ENCODE data around the gene CRYAA.
"Not testable (repeated sequence)": the region's sequence is repeated elsewhere in the genome, so short reads cannot be mapped to it uniquely, and the experiment has no call there.

CRYAA gene

GRCh38 chr21:43168708-43169107, at the start of gene CRYAA:
TSS of gene CRYAA (plus strand) at chr21:43169008. CDS start at chr21:43169100, 92 bp downstream.
- not testable (repeated sequence) for DNase-seq (ENCODE audit: extremely low read depth in 1 of 2, low read depth in 1 of 2)

GRCh38 chr21:43130094-43130493, 38.7 kb upstream of the CRYAA start:
- DNase-seq (ENCODE audit: extremely low read depth in 1 of 2, low read depth in 1 of 2): not testable (repeated sequence)

GRCh38 chr21:43134520-43134919, 34.3 kb upstream of the CRYAA start:
- DNase-seq (ENCODE audit: extremely low read depth in 1 of 2, low read depth in 1 of 2): not testable (repeated sequence)

- not testable (repeated sequence) for DNase-seq (ENCODE audit: extremely low read depth in 1 of 2, low read depth in 1 of 2)
Measured at GRCh38 chr21:43138944-43139343, 29.9 kb upstream of the CRYAA start.

- not testable (repeated sequence) for DNase-seq (ENCODE audit: extremely low read depth in 1 of 2, low read depth in 1 of 2)
Measured at GRCh38 chr21:43141407-43141806, 27.4 kb upstream of the CRYAA start.

GRCh38 chr21:43146637-43147036, 22.2 kb upstream of the CRYAA start:
- not testable (repeated sequence) for DNase-seq (ENCODE audit: extremely low read depth in 1 of 2, low read depth in 1 of 2)

- not testable (repeated sequence) for DNase-seq (ENCODE audit: extremely low read depth in 1 of 2, low read depth in 1 of 2)
Measured at GRCh38 chr21:43147999-43148398, 20.8 kb upstream of the CRYAA start.

- not testable (repeated sequence) for DNase-seq (ENCODE audit: extremely low read depth in 1 of 2, low read depth in 1 of 2)
Measured at GRCh38 chr21:43149344-43149743, 19.5 kb upstream of the CRYAA start.

- not testable (repeated sequence) for DNase-seq (ENCODE audit: extremely low read depth in 1 of 2, low read depth in 1 of 2)
Measured at GRCh38 chr21:43153601-43154000, 15.2 kb upstream of the CRYAA start.

- not testable (repeated sequence) for DNase-seq (ENCODE audit: extremely low read depth in 1 of 2, low read depth in 1 of 2)
Measured at GRCh38 chr21:43159279-43160175, 9.3 kb upstream of the CRYAA start.

GRCh38 chr21:43161826-43162707, 6.7 kb upstream of the CRYAA start:
- not testable (repeated sequence) for DNase-seq (ENCODE audit: extremely low read depth in 1 of 2, low read depth in 1 of 2)

- DNase-seq (ENCODE audit: extremely low read depth in 1 of 2, low read depth in 1 of 2): not testable (repeated sequence)
Measured at GRCh38 chr21:43162708-43163205, 6.1 kb upstream of the CRYAA start.

GRCh38 chr21:43164823-43165222, 4.0 kb upstream of the CRYAA start:
- not testable (repeated sequence) for DNase-seq (ENCODE audit: extremely low read depth in 1 of 2, low read depth in 1 of 2)

GRCh38 chr21:43165734-43166133, 3.1 kb upstream of the CRYAA start:
- DNase-seq (ENCODE audit: extremely low read depth in 1 of 2, low read depth in 1 of 2): not testable (repeated sequence)

GRCh38 chr21:43169230-43169886, 550 bp downstream of the CRYAA start:
- not testable (repeated sequence) for DNase-seq (ENCODE audit: extremely low read depth in 1 of 2, low read depth in 1 of 2)

GRCh38 chr21:43169891-43170290, 1.1 kb downstream of the CRYAA start:
- DNase-seq (ENCODE audit: extremely low read depth in 1 of 2, low read depth in 1 of 2): not testable (repeated sequence)

GRCh38 chr21:43172812-43173211, 4.0 kb downstream of the CRYAA start:
- not testable (repeated sequence) for DNase-seq (ENCODE audit: extremely low read depth in 1 of 2, low read depth in 1 of 2)

GRCh38 chr21:43173438-43173837, 4.6 kb downstream of the CRYAA start:
- not testable (repeated sequence) for DNase-seq (ENCODE audit: extremely low read depth in 1 of 2, low read depth in 1 of 2)

- not testable (repeated sequence) for DNase-seq (ENCODE audit: extremely low read depth in 1 of 2, low read depth in 1 of 2)
Measured at GRCh38 chr21:43173930-43174329, 5.1 kb downstream of the CRYAA start.

- not testable (repeated sequence) for DNase-seq (ENCODE audit: extremely low read depth in 1 of 2, low read depth in 1 of 2)
Measured at GRCh38 chr21:43174998-43175397, 6.2 kb downstream of the CRYAA start.

Data from activated CD8-positive, alpha-beta memory T cell treated with anti-CD3 and anti-CD28 coated beads for 1 hour (primary cell).